Keratinocyte (primary cell): Measurements from ENCODE around the gene ST3GAL5. TPM values are rescaled to one million over a fixed set of nuclear protein-coding genes. Genes with fewer than 3 reads are reported as not detected.
A peak's percentile ranks its signal among the peaks of the same experiment; 100 is the strongest.

Experiments used
- DNase-seq: peaks from one replicate; pipeline ENCODE4 v3.0.0-alpha.2; 2011; ENCODE audit warnings: low read depth, missing footprints, low spot score
- FAIRE-seq: peaks from 2 replicates; lab custom pipeline; 2011; peaks lifted over from hg19 to GRCh38; lab: Jason Lieb, UNC
- H2AFZ ChIP-seq: 2 replicates; pipeline ENCODE4 v1.6.0; 2012; ENCODE audit warnings: low read length, control low read depth, inconsistent platforms; ENCODE audit not compliant: control insufficient read depth
- H3K27ac ChIP-seq: 2 replicates; pipeline ENCODE4 v1.5.1; 2011; ENCODE audit warnings: low read length; ENCODE audit not compliant: control insufficient read depth, insufficient read depth
- H3K27me3 ChIP-seq: 3 replicates; pipeline ENCODE4 v1.6.0; 2011; ENCODE audit warnings: low read length; ENCODE audit not compliant: control insufficient read depth, insufficient read depth; ENCODE audit errors: extremely low read depth
- H3K36me3 ChIP-seq, 2 experiments: 2 replicates in 1 of 2; 3 replicates in 1 of 2; pipeline ENCODE4 v1.5.1; 2011; ENCODE audit warnings: low read length in 2 of 2, mild to moderate bottlenecking in 1 of 2; ENCODE audit not compliant: control insufficient read depth in 2 of 2, insufficient read depth in 2 of 2; ENCODE audit errors: extremely low read depth in 1 of 2
- H3K4me1 ChIP-seq: 3 replicates; pipeline ENCODE4 v1.5.1; 2011; ENCODE audit warnings: low read length; ENCODE audit not compliant: control insufficient read depth, insufficient read depth; ENCODE audit errors: extremely low read depth
- H3K4me2 ChIP-seq: 3 replicates; pipeline ENCODE4 v1.6.0; 2011; ENCODE audit warnings: low read depth, low read length; ENCODE audit not compliant: control insufficient read depth, insufficient read depth; ENCODE audit errors: extremely low read depth
- H3K4me3 ChIP-seq, 3 experiments: fragments of 200-600 bp in 1 of 3; sonication (generic) in 1 of 3; 2 replicates in 2 of 3; 3 replicates in 1 of 3; pipeline ENCODE4 v1.5.1; 2011 to 2016; ENCODE audit warnings: low read length in 3 of 3, mild to moderate bottlenecking in 3 of 3, control low read depth in 2 of 3, inconsistent platforms in 1 of 3, low read depth in 1 of 3, mixed read lengths in 1 of 3, mixed run types in 1 of 3, moderate library complexity in 1 of 3; ENCODE audit not compliant: control insufficient read depth in 2 of 3, insufficient read depth in 2 of 3; ENCODE audit errors: extremely low read depth in 1 of 3
- H3K79me2 ChIP-seq: 2 replicates; pipeline ENCODE4 v1.6.0; 2012; ENCODE audit warnings: low read length; ENCODE audit not compliant: control insufficient read depth, insufficient read depth
- H3K9ac ChIP-seq: 3 replicates; pipeline ENCODE4 v1.6.0; 2011; ENCODE audit warnings: low read length; ENCODE audit not compliant: control insufficient read depth, insufficient read depth; ENCODE audit errors: extremely low read depth
- H3K9me1 ChIP-seq: 3 replicates; pipeline ENCODE4 v1.6.0; 2011; ENCODE audit warnings: low read length; ENCODE audit not compliant: control insufficient read depth, insufficient read depth; ENCODE audit errors: extremely low read depth
- H3K9me3 ChIP-seq: 2 replicates; pipeline ENCODE4 v1.5.1; 2012; ENCODE audit warnings: low read depth, low read length; ENCODE audit not compliant: control insufficient read depth
- H4K20me1 ChIP-seq: 3 replicates; pipeline ENCODE4 v1.6.0; 2011; ENCODE audit warnings: low read length; ENCODE audit not compliant: control insufficient read depth, insufficient read depth; ENCODE audit errors: extremely low read depth
- EZH2 ChIP-seq: IDR thresholded peaks from one replicate; pipeline ENCODE4 v1.6.1; 2012; ENCODE audit warnings: inconsistent platforms, mild to moderate bottlenecking, low read length, moderate library complexity
- dilution Hi-C: fragments of 300-500 bp; cut with MboI; formaldehyde crosslinking; loops from one replicate; pipeline ENCODE4 v1.7.0; 2020; ENCODE audit warnings: low sequenced_read_pairs; ENCODE audit not compliant: extremely low pct_ligation_motif_present
- polyA plus RNA-seq, 5 experiments: library from polyadenylated mRNA; depleted of rRNA in 3 of 5; stranded (reverse) in 3 of 5; stranded (forward) in 1 of 5; unstranded in 1 of 5; fragments of >200 nt; gene quantifications; 1 replicate in 1 of 5; 2 replicates in 3 of 5; 3 replicates in 1 of 5; pipeline versions ENCODE4 v1.2.1 to v1.2.3, GENCODE V29; 2011 to 2012; ENCODE audit warnings: missing spikeins in 2 of 5, low read depth in 1 of 5, low replicate concordance in 1 of 5
- TF ChIP-seq, protein P1 (sequence below), 3 experiments: IDR thresholded peaks in 1 of 3; conservative IDR thresholded peaks in 1 of 3; optimal IDR thresholded peaks in 1 of 3; 2 replicates in 2 of 3; 3 replicates in 1 of 3; pipeline versions ENCODE3 to v1.5.1; 2011; ENCODE audit warnings: low read length in 3 of 3, mild to moderate bottlenecking in 3 of 3, moderate library complexity in 2 of 3, control low read depth in 1 of 3, inconsistent platforms in 1 of 3; ENCODE audit not compliant: insufficient read depth in 2 of 3; ENCODE audit errors: extremely low read depth in 1 of 3

ST3GAL5 gene
- polyA plus RNA-seq, 1 donor (not counting 4 experiments of a cell fraction or from before 2014, with no cell fraction given), result 43.5 TPM

- peak overlapping the region; percentile 49 for H3K9ac ChIP-seq
- no peaks in the 10 kb centered on the region for H3K9me3 ChIP-seq
- TF ChIP-seq, protein P1, sequence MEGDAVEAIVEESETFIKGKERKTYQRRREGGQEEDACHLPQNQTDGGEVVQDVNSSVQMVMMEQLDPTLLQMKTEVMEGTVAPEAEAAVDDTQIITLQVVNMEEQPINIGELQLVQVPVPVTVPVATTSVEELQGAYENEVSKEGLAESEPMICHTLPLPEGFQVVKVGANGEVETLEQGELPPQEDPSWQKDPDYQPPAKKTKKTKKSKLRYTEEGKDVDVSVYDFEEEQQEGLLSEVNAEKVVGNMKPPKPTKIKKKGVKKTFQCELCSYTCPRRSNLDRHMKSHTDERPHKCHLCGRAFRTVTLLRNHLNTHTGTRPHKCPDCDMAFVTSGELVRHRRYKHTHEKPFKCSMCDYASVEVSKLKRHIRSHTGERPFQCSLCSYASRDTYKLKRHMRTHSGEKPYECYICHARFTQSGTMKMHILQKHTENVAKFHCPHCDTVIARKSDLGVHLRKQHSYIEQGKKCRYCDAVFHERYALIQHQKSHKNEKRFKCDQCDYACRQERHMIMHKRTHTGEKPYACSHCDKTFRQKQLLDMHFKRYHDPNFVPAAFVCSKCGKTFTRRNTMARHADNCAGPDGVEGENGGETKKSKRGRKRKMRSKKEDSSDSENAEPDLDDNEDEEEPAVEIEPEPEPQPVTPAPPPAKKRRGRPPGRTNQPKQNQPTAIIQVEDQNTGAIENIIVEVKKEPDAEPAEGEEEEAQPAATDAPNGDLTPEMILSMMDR (optimal IDR thresholded peaks at IDR 0.05 in 1 of 3, IDR thresholded peaks at IDR 0.05 in 1 of 3, conservative IDR thresholded peaks at IDR 0.05 in 1 of 3; ENCODE audit: extremely low read depth in 1 of 3, insufficient read depth in 2 of 3, low read length in 3 of 3), result peak; percentile 73 to 90 (median 85)
- no peak for TF ChIP-seq EZH2
- FAIRE-seq (no peak), DNase-seq (no peak)
- dilution Hi-C loops, result no loop called here
- no peaks in the 10 kb centered on the region for H3K36me3 ChIP-seq
- H3K79me2 ChIP-seq, result no peaks in the 10 kb centered on the region
- no peaks in the 10 kb centered on the region for H3K27me3 ChIP-seq
- no peaks in the 10 kb centered on the region for H3K9me1 ChIP-seq
- no peak overlapping the region for H3K27ac ChIP-seq
- peak overlapping the region in 2 of 3 experiments; percentile 66 to 67 for H3K4me3 ChIP-seq
- no peaks in the 10 kb centered on the region for H4K20me1 ChIP-seq
- peak overlapping the region; percentile 98 for H3K4me2 ChIP-seq
- peak overlapping the region; percentile 85 for H2AFZ ChIP-seq
- H3K4me1 ChIP-seq, result peaks cover 7% of the 10 kb centered on the region
Measured at GRCh38 chr2:85826990-85827878, 61.6 kb downstream of the ST3GAL5 start.

GRCh38 chr2:85823951-85824350, 64.8 kb downstream of the ST3GAL5 start:
- Histone ChIP-seq H3K27ac (no peak overlapping the region), H3K4me3 (no peak overlapping the region), H3K9me1 (no peaks in the 10 kb centered on the region), H3K79me2 (no peaks in the 10 kb centered on the region), H3K36me3 (no peaks in the 10 kb centered on the region), H3K9me3 (no peaks in the 10 kb centered on the region), H3K9ac (no peak overlapping the region), H3K4me2 (no peak overlapping the region), H3K4me1 (peaks cover 7% of the 10 kb centered on the region), H3K27me3 (peaks cover 3% of the 10 kb centered on the region), H2AFZ (no peak overlapping the region), H4K20me1 (no peaks in the 10 kb centered on the region)
- FAIRE-seq (no peak), DNase-seq (no peak)
- dilution Hi-C loops, result loop anchor here (25.0 kb wide), 1 partner anchor 112 kb away; no protein-coding TSS in a partner anchor
- no peak for TF ChIP-seq EZH2
- TF ChIP-seq, protein P1 (optimal IDR thresholded peaks at IDR 0.05 in 1 of 3, IDR thresholded peaks at IDR 0.05 in 1 of 3, conservative IDR thresholded peaks at IDR 0.05 in 1 of 3; ENCODE audit: extremely low read depth in 1 of 3, insufficient read depth in 2 of 3, low read length in 3 of 3), result no peak
